Bronchus fibroblast of lung (primary cell): ENCODE data around the gene ODF2L. TPM values are rescaled to one million over a fixed set of nuclear protein-coding genes. Genes with fewer than 3 reads are reported as not detected.

Experiments used
- total RNA-seq: library from RNA; depleted of rRNA; stranded (reverse); fragments of >200 nt; gene quantifications from 2 replicates; pipeline ENCODE4 v1.2.3, GENCODE V29; 2015

The ODF2L gene
- total RNA-seq = 8.9 and 17.8 TPM in 2 replicates

GRCh38 chr1:86395751-86396497, at the start of gene ODF2L:
Gene ODF2L, minus strand, starts transcription at chr1:86396323. Its CDS starts 9,296 bp downstream, at chr1:86387027.

DNA sequence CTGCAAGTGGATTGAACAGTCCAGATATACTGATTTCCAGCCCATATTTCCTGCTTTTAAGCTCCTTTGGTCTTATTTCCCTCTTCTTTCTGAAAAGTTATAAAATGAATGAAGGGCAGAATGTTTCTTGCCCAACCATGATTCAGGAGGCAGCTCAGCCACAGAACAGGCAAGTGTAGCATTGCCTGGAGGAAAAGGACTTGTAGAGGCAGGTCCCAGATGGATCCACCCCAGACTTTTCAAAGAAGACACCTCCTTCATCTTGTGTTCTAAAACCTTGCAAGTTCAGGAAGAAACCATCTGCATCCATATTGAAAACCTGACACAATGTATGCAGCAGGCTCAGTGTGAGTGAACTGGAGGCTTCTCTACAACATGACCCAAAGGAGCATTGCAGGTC, 27.8 kb upstream of the ODF2L start, which contains the start of gene CLCA2:
Gene CLCA2, plus strand, starts transcription at position 299 of the 400 bp plus-strand sequence. Its CDS starts 77 bp downstream, at position 376.

Other genes with a start within 250 kb of the ODF2L start
- 0.15 and 0.34 TPM in 2 replicates for gene COL24A1, start 239.6 kb downstream of the ODF2L start, total RNA-seq
- under 0.01 and 0.15 TPM in 2 replicates for gene CLCA2, start 27.8 kb upstream of the ODF2L start, total RNA-seq
- gene CLCA1, start 72.6 kb upstream of the ODF2L start, total RNA-seq = not detected in 2 replicates
- gene CLCA4, start 150.8 kb upstream of the ODF2L start, total RNA-seq = not detected in 2 replicates